PFSK-1 (cell line): Measurements from ENCODE around the gene CES2.

ENCODE experiments used
- FOXP2 ChIP-seq: optimal IDR thresholded peaks from 2 replicates; pipeline ENCODE3; 2011; ENCODE audit warnings: borderline replicate concordance, control low read depth, inconsistent platforms; ENCODE audit not compliant: insufficient read depth; ENCODE audit errors: extremely low read length, extremely low read depth
- POLR2AphosphoS5 ChIP-seq: IDR thresholded peaks from 2 replicates; pipeline ENCODE4 v1.6.1; 2012; ENCODE audit warnings: low read depth, mild to moderate bottlenecking, control low read depth, low read length, moderate library complexity
- REST ChIP-seq, 2 experiments: IDR thresholded peaks; 2 replicates each; pipeline versions ENCODE4 v1.6.1 to v1.8.0; 2011 to 2012; ENCODE audit warnings: low read depth in 2 of 2, low read length in 2 of 2, control low read depth in 1 of 2, inconsistent platforms in 1 of 2, mild to moderate bottlenecking in 1 of 2, moderate library complexity in 1 of 2; ENCODE audit not compliant: insufficient read depth in 1 of 2
- SIN3A ChIP-seq: IDR thresholded peaks from 2 replicates; pipeline ENCODE4 v1.6.1; 2012; ENCODE audit warnings: mild to moderate bottlenecking, low read length, moderate library complexity, borderline replicate concordance; ENCODE audit not compliant: insufficient read depth

GRCh38 chr16:66901626-66902025, 33.7 kb upstream of the CES2 start:
- TF ChIP-seq FOXP2 (no peak), REST (IDR thresholded peaks at IDR 0.05; ENCODE audit: insufficient read depth in 1 of 2, low read depth in 2 of 2, low read length in 2 of 2) (no peak), POLR2AphosphoS5 (no peak), SIN3A (no peak)
